ENCODE data around the gene MYO9B. TPM values are rescaled to one million over a fixed set of nuclear protein-coding genes. Genes with fewer than 3 reads are reported as not detected.

MYO9B gene
- total and polyA plus RNA-seq, 10 donors = 70.5 to 329 (median 256) TPM

DNA sequence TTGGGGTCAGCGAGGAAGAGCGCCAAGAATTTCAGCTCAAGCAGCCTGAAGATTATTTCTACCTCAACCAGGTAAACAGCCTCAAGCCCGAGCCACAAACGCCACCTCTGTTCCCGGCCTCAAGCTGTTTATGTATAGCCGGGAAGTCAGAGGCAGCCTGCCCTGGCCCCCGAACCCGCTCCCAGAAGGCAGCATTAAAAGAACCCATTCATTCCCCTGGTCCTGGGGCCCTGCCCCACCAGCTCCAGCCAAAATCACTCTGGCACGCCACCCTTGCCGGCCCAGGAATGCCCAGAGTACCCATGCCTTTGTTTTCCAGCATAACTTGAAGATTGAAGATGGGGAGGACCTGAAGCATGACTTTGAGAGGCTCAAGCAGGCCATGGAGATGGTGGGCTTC, 78.4 kb downstream of the MYO9B start:
- Histone ChIP-seq H3K4me3 (no peak overlapping the region), H3K9me3 (no peaks in the 10 kb centered on the region), H3K27ac (no peak overlapping the region), H3K4me1 (peaks cover 0 to 30% (median 11%) of the 10 kb centered on the region in 6 donors), H3K36me3 (peaks cover 8 to 100% (median 84%) of the 10 kb centered on the region in 6 donors), H3K27me3 (replicated peaks in 1 of 7) (no peaks in the 10 kb centered on the region)
- no peak for DNase-seq
- TF ChIP-seq POLR2A (IDR thresholded peaks at IDR 0.05) (no peak), CTCF (IDR thresholded peaks at IDR 0.05 in 8 of 11, conservative IDR thresholded peaks at IDR 0.05 in 3 of 11) (no peak), POLR2AphosphoS5 (IDR thresholded peaks at IDR 0.05) (peak in 1 of 3 donors; percentile 12)
- WGBS, 5 donors = 95 to 100% (median 98%) methylated on average over 10 of the region's 10 CpGs
- intact Hi-C loops (cut with DNase I; ENCODE audit: low total_unique reads) = no loop called here

- Histone ChIP-seq H3K4me1 (peaks cover 0 to 22% (median 1%) of the 10 kb centered on the region in 6 donors), H3K9me3 (no peaks in the 10 kb centered on the region), H3K4me3 (no peak overlapping the region), H3K27ac (peak overlapping the region in 2 of 8 donors; percentile 82 to 86), H3K36me3 (peaks cover 8 to 100% (median 91%) of the 10 kb centered on the region in 6 donors), H3K27me3 (replicated peaks in 1 of 7) (no peaks in the 10 kb centered on the region)
- TF ChIP-seq POLR2AphosphoS5 (IDR thresholded peaks at IDR 0.05) = no peak
- TF ChIP-seq POLR2A (IDR thresholded peaks at IDR 0.05) = no peak
- TF ChIP-seq CTCF (IDR thresholded peaks at IDR 0.05 in 8 of 11, conservative IDR thresholded peaks at IDR 0.05 in 3 of 11) = no peak
- intact Hi-C loops (cut with DNase I; ENCODE audit: low total_unique reads) = no loop called here
- DNase-seq = no peak
- WGBS, 5 donors = 97 to 99% (median 98%) methylated on average over 7 of the region's 7 CpGs
These were observed 79.7 kb downstream of the MYO9B start for GRCh38 chr19:17155251-17155650.

DNA sequence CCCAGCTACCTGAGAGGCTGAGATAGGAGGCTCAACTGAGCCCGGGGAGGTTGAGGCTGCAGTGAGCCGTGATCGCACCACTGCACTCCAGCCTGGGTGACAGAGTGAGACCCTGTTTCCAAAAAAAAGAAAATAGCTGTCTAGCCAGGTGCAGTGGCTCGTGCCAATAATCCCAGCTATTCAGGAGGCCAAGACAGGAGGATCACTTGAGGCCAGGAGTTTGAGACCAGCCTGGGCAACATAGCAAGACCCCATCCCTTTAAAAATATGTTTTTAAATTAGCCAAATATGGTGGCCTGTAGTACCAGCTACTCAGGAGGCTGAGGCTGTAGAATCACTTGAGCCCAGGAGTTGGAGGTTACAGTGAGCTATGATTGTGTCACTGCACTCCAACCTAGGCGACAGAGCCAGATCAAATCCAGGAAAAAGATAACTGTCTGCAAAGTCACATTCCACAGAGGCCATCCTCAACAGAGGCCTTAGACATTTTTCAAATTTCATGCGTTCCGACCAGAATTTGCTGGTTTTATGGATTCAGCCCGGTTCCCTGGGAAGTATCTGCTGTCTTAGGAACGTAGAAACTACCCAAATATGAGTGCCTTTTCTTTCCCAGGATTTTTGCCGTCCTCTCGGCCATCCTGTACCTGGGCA, 80.8 kb downstream of the MYO9B start:
- Histone ChIP-seq H3K4me1 (peaks cover 0 to 16% (median 0%) of the 10 kb centered on the region in 6 donors), H3K9me3 (no peaks in the 10 kb centered on the region), H3K4me3 (peak overlapping the region in 1 of 8 donors; percentile 52), H3K27ac (peak overlapping the region in 7 of 8 donors; percentile 70 to 86 (median 74)), H3K36me3 (peaks cover 8 to 100% (median 97%) of the 10 kb centered on the region in 6 donors), H3K27me3 (replicated peaks in 1 of 7) (no peaks in the 10 kb centered on the region)
- intact Hi-C loops (cut with DNase I; ENCODE audit: low total_unique reads) = no loop called here
- TF ChIP-seq CTCF (IDR thresholded peaks at IDR 0.05 in 8 of 11, conservative IDR thresholded peaks at IDR 0.05 in 3 of 11) (no peak), POLR2A (IDR thresholded peaks at IDR 0.05) (no peak), POLR2AphosphoS5 (IDR thresholded peaks at IDR 0.05) (no peak)
- WGBS, 5 donors = 91 to 96% (median 93%) methylated on average over 9 to 11 of the region's 11 CpGs
- DNase-seq = no peak

DNA sequence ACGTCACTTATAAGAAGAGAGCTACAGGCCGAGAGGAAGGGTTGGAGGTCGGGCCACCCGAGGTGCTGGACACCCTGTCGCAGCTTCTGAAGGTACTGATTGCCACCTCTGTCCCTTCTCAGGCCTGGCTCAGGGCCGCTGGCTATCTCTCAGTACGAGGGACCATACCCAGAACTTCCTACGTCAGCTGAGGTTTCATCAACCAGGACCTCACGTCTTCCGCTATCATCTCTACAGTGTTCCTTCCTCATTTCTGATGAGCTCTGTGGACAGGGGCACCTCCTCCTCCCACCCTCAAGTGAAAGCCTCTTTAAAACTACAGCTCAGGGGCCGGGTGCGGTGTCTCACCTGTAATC, 81.3 kb downstream of the MYO9B start:
- intact Hi-C loops (cut with DNase I; ENCODE audit: low total_unique reads) = no loop called here
- DNase-seq = no peak
- peak overlapping the region in 7 of 8 donors; percentile 70 to 86 (median 74) for H3K27ac ChIP-seq
- H3K4me3 ChIP-seq = peak overlapping the region in 1 of 8 donors; percentile 52
- H3K27me3 ChIP-seq (replicated peaks in 1 of 7) = no peaks in the 10 kb centered on the region
- H3K4me1 ChIP-seq = peaks cover 0 to 16% (median 0%) of the 10 kb centered on the region in 6 donors
- WGBS, 5 donors = 69 to 86% (median 83%) methylated on average over 12 of the region's 12 CpGs
- H3K9me3 ChIP-seq = no peaks in the 10 kb centered on the region
- H3K36me3 ChIP-seq = peaks cover 8 to 100% (median 97%) of the 10 kb centered on the region in 6 donors
- no peak for TF ChIP-seq CTCF (IDR thresholded peaks at IDR 0.05 in 8 of 11, conservative IDR thresholded peaks at IDR 0.05 in 3 of 11)
- TF ChIP-seq POLR2AphosphoS5 (IDR thresholded peaks at IDR 0.05) = peak in 2 of 3 donors; percentile 37 to 70
- no peak for TF ChIP-seq POLR2A (IDR thresholded peaks at IDR 0.05)

Data from spleen (tissue), 11 donors.